Measurements from ENCODE around the gene HOXA9.

Gene HOXA9

GRCh38 chr7:27156916-27157701 is 8.2 kb downstream of the HOXA9 start:
- H3K9me3 ChIP-seq (ENCODE audit: control insufficient read depth, low read length) = no peaks in the 10 kb centered on the region
- H3K27me3 ChIP-seq (ENCODE audit: control insufficient read depth, insufficient read depth, low read length, poor library complexity, severe bottlenecking) = peaks cover 100% of the 10 kb centered on the region
- no peaks in the 10 kb centered on the region for H3K36me3 ChIP-seq (ENCODE audit: control insufficient read depth, insufficient read depth, low read length)
- H3K27ac ChIP-seq (ENCODE audit: insufficient read depth, low read depth, low read length, poor library complexity, severe bottlenecking) = no peak overlapping the region
- no peak overlapping the region for H3K4me3 ChIP-seq (ENCODE audit: insufficient read depth, low read depth, low read length)
- 39 to 44% methylated on average over 30 of the region's 30 CpGs for WGBS, 2 experiments
- H3K4me1 ChIP-seq (ENCODE audit: control insufficient read depth, insufficient read depth, low read length) = no peaks in the 10 kb centered on the region

DNA sequence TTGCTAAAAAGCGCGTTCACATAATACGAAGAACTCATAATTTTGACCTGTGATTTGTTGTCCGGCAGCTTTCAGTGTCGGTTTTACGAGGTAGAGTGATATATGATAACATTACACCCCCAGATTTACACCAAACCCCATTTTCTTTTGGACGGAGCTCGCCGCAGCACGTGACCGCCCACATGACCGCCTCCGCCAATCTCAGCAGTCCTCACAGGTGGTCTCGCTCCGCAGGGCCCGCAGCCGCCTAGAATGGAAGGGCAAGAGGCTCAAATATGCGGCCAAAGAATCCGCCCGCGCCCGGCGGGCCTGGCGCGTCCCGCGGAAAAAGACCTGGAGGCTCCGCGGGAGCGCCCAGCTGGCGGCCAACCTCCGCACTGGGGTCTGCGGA is 8.8 kb downstream of the HOXA9 start, which contains the start of gene HOXA7:
Gene HOXA7, minus strand, starts transcription at position 168 of the 391 bp plus-strand sequence. Its CDS starts 130 bp downstream, at position 38.
- WGBS, 2 experiments = 9 to 11% methylated on average over 31 to 33 of the region's 33 CpGs
- Histone ChIP-seq H3K9me3 (ENCODE audit: control insufficient read depth, low read length) (no peaks in the 10 kb centered on the region), H3K36me3 (ENCODE audit: control insufficient read depth, insufficient read depth, low read length) (no peaks in the 10 kb centered on the region), H3K27ac (ENCODE audit: insufficient read depth, low read depth, low read length, poor library complexity, severe bottlenecking) (no peak within 1 kb of the TSS), H3K4me3 (ENCODE audit: insufficient read depth, low read depth, low read length) (no peak within 1 kb of the TSS), H3K27me3 (ENCODE audit: control insufficient read depth, insufficient read depth, low read length, poor library complexity, severe bottlenecking) (peaks cover 100% of the 10 kb centered on the region), H3K4me1 (ENCODE audit: control insufficient read depth, insufficient read depth, low read length) (no peaks in the 10 kb centered on the region)

GRCh38 chr7:27155816-27156507 is 9.4 kb downstream of the HOXA9 start:
- peaks cover 100% of the 10 kb centered on the region for H3K27me3 ChIP-seq (ENCODE audit: control insufficient read depth, insufficient read depth, low read length, poor library complexity, severe bottlenecking)
- 8 to 9% methylated on average over 63 of the region's 63 CpGs for WGBS, 2 experiments
- no peak overlapping the region for H3K4me3 ChIP-seq (ENCODE audit: insufficient read depth, low read depth, low read length)
- no peaks in the 10 kb centered on the region for H3K9me3 ChIP-seq (ENCODE audit: control insufficient read depth, low read length)
- H3K4me1 ChIP-seq (ENCODE audit: control insufficient read depth, insufficient read depth, low read length) = peaks cover 5% of the 10 kb centered on the region
- H3K36me3 ChIP-seq (ENCODE audit: control insufficient read depth, insufficient read depth, low read length) = no peaks in the 10 kb centered on the region
- H3K27ac ChIP-seq (ENCODE audit: insufficient read depth, low read depth, low read length, poor library complexity, severe bottlenecking) = no peak overlapping the region

DNA sequence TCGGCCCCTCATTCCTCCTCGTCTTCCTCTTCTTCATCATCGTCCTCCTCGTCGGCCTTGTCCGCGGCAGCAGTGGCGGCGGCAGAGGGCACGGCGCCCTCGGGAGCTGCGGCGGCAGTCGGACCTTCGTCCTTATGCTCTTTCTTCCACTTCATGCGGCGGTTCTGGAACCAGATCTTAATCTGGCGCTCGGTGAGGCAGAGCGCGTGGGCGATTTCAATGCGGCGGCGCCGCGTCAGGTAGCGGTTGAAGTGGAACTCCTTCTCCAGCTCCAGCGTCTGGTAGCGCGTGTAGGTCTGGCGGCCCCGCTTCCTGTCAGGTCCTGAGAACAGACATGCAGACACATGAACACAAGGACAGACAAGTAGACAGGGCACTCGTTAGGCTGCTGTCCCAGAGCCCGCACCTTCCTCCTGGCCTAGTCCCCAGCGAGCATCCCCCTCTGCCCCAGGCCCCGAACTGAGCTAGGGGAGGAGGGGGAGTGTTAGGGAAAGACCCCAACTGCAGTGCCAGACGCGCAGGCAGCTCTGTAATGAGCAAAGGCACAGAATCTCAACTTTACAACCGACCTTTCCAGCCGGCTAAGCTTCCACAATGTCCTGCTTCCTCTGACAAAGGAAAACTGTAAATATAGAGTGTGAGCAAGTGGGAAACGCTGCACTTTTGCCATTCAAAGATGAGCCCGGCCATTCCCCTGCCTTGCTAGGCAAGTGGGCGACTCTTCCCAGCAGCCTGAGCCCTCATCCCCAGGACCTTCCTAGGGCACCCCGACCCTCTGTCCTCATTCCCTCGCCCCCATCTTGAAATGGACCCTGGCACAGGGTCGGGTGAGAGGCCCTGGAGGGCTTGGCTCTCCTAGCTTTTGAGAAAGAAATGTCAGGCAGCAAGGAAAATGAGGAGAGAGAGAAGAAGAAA is 10.2 kb downstream of the HOXA9 start:
- H3K9me3 ChIP-seq (ENCODE audit: control insufficient read depth, low read length) = no peaks in the 10 kb centered on the region
- WGBS, 2 experiments = 15 to 16% methylated on average over 48 of the region's 48 CpGs
- H3K4me3 ChIP-seq (ENCODE audit: insufficient read depth, low read depth, low read length) = no peak overlapping the region
- peaks cover 5% of the 10 kb centered on the region for H3K4me1 ChIP-seq (ENCODE audit: control insufficient read depth, insufficient read depth, low read length)
- H3K36me3 ChIP-seq (ENCODE audit: control insufficient read depth, insufficient read depth, low read length) = no peaks in the 10 kb centered on the region
- H3K27ac ChIP-seq (ENCODE audit: insufficient read depth, low read depth, low read length, poor library complexity, severe bottlenecking) = no peak overlapping the region
- H3K27me3 ChIP-seq (ENCODE audit: control insufficient read depth, insufficient read depth, low read length, poor library complexity, severe bottlenecking) = peaks cover 100% of the 10 kb centered on the region

DNA sequence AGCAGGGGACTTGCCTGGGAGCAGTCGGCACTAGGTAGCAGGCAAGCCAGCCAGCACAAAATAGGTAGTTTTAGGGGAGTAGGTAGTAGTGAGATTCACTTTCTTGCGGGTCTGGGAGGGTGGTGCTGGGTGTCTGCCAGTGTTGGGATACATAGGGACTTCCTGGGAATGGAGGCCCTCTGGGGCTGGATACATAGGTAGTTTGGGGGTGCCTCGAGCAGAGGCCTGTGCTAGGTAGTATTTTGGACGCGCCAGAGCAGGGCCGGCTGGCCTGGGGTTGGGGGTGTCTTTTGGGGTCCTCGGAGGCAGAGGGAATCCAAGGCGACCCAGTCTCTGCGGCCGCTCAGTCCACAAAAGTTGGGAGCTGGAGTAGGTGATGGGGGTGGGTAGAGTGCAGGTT is 11.0 kb downstream of the HOXA9 start:
- Histone ChIP-seq H3K36me3 (ENCODE audit: control insufficient read depth, insufficient read depth, low read length) (no peaks in the 10 kb centered on the region), H3K27me3 (ENCODE audit: control insufficient read depth, insufficient read depth, low read length, poor library complexity, severe bottlenecking) (peaks cover 100% of the 10 kb centered on the region), H3K4me3 (ENCODE audit: insufficient read depth, low read depth, low read length) (no peak overlapping the region), H3K4me1 (ENCODE audit: control insufficient read depth, insufficient read depth, low read length) (peaks cover 5% of the 10 kb centered on the region), H3K9me3 (ENCODE audit: control insufficient read depth, low read length) (no peaks in the 10 kb centered on the region), H3K27ac (ENCODE audit: insufficient read depth, low read depth, low read length, poor library complexity, severe bottlenecking) (no peak overlapping the region)
- WGBS, 2 experiments = 42 to 43% methylated on average over 10 of the region's 10 CpGs

DNA sequence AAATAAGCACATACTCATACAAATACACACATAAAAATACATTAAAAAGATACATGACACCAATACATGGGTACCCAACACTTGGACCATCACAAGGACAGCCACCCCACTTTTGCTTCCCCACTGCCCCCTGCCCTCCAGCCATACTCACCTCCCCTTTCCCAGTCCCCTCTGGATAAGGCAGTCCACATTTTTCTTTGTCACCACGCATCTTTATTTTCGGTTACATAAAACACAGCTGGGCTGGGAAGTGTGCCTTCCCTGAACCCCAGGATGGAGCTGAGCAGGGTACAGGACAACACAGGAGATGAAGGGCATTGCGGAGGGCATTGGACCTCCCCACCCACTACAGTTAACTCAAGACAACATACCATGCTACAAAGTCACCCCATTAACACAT is 11.8 kb downstream of the HOXA9 start:
- WGBS, 2 experiments = 38 to 44% methylated on average over 3 of the region's 3 CpGs
- Histone ChIP-seq H3K27ac (ENCODE audit: insufficient read depth, low read depth, low read length, poor library complexity, severe bottlenecking) (no peak overlapping the region), H3K4me3 (ENCODE audit: insufficient read depth, low read depth, low read length) (no peak overlapping the region), H3K4me1 (ENCODE audit: control insufficient read depth, insufficient read depth, low read length) (peaks cover 5% of the 10 kb centered on the region), H3K9me3 (ENCODE audit: control insufficient read depth, low read length) (no peaks in the 10 kb centered on the region), H3K36me3 (ENCODE audit: control insufficient read depth, insufficient read depth, low read length) (no peaks in the 10 kb centered on the region), H3K27me3 (ENCODE audit: control insufficient read depth, insufficient read depth, low read length, poor library complexity, severe bottlenecking) (peaks cover 100% of the 10 kb centered on the region)

- Histone ChIP-seq H3K27me3 (ENCODE audit: control insufficient read depth, insufficient read depth, low read length, poor library complexity, severe bottlenecking) (peaks cover 100% of the 10 kb centered on the region), H3K4me3 (ENCODE audit: insufficient read depth, low read depth, low read length) (no peak overlapping the region)
- WGBS, 2 experiments = 21 to 26% methylated on average over 22 of the region's 22 CpGs
Measured at GRCh38 chr7:27152816-27153442, 12.4 kb downstream of the HOXA9 start.

GRCh38 chr7:27151931-27152815 is 13.2 kb downstream of the HOXA9 start, which contains the start of gene HOXA3:
HOXA3 (minus strand) TSS chr7:27152583; CDS start chr7:27110640, 41,943 bp downstream.
- WGBS, 2 experiments = 9% methylated on average over 53 of the region's 53 CpGs
- H3K27me3 ChIP-seq (ENCODE audit: control insufficient read depth, insufficient read depth, low read length, poor library complexity, severe bottlenecking) = peaks cover 100% of the 10 kb centered on the region
- H3K36me3 ChIP-seq (ENCODE audit: control insufficient read depth, insufficient read depth, low read length) = no peaks in the 10 kb centered on the region
- no peaks in the 10 kb centered on the region for H3K9me3 ChIP-seq (ENCODE audit: control insufficient read depth, low read length)
- H3K4me1 ChIP-seq (ENCODE audit: control insufficient read depth, insufficient read depth, low read length) = peaks cover 5% of the 10 kb centered on the region
- H3K4me3 ChIP-seq (ENCODE audit: insufficient read depth, low read depth, low read length) = no peak within 1 kb of the TSS
- H3K27ac ChIP-seq (ENCODE audit: insufficient read depth, low read depth, low read length, poor library complexity, severe bottlenecking) = no peak within 1 kb of the TSS

More at GRCh38 chr7:27152816-27153442, 12.4 kb downstream of the HOXA9 start:
- Histone ChIP-seq H3K36me3 (ENCODE audit: control insufficient read depth, insufficient read depth, low read length) (no peaks in the 10 kb centered on the region), H3K4me1 (ENCODE audit: control insufficient read depth, insufficient read depth, low read length) (peaks cover 5% of the 10 kb centered on the region), H3K27ac (ENCODE audit: insufficient read depth, low read depth, low read length, poor library complexity, severe bottlenecking) (no peak overlapping the region), H3K9me3 (ENCODE audit: control insufficient read depth, low read length) (no peaks in the 10 kb centered on the region)
